ENCODE results near the gene DNM1L.

DNM1L gene

GRCh38 chr12:32679091-32679919, at the start of gene DNM1L:
Gene DNM1L (plus strand): TSS chr12:32679301. CDS start chr12:32679364, 63 bp downstream.
- DNase-seq: peak; percentile 86 to 98 (median 97)
- intact Hi-C loops (cut with DNase I): loop anchor here (2.0 to 10.0 kb wide), 2 partner anchors 75 to 1025 kb away; partner anchors contain the start of genes ETFBKMT and YARS2

GRCh38 chr12:32641287-32641901, 37.7 kb upstream of the DNM1L start:
- intact Hi-C loops (cut with DNase I): no loop called here
- no peak for DNase-seq

DNA sequence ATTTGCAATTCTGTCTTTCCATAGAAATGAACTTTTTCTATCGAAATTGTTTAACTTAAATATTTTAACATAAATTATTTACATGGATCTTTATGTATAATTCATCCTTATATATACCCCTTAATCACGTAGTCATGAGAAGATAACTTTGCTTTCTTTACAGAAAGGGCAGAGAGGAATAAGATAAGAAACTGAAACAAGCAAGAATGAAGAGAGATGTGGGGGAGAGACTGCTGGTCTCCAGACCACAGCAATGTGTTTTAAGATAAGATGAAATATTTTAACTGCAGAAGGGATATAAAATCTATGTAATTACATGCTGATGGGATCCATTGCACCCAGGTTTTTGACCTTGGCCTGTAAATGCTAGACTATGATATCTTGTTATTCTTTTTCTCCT, 34.7 kb upstream of the DNM1L start:
- no peak for DNase-seq
- intact Hi-C loops (cut with DNase I): no loop called here

- no peak for DNase-seq
- intact Hi-C loops (cut with DNase I): no loop called here
Observed at GRCh38 chr12:32647275-32647674, 31.8 kb upstream of the DNM1L start.

DNA sequence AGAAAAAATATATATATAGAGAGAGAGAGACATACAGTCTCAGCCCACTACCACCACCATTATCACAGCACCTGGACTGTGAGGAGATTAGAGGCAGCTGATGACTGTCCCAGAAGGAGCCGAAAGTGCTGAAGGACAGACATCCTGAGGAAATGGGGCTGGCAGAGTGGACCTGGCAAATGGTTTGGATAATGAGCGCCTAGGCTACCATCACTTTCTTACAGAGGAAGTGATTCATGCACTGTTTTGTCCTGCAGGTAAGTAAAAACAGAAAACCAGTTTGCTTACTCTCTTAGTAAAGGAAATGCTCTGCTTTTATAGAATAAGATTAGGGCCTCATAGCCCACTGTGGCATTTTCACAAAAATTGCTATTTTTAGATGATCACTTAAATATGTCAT, 28.6 kb upstream of the DNM1L start:
- no peak for DNase-seq
- intact Hi-C loops (cut with DNase I): no loop called here

DNA sequence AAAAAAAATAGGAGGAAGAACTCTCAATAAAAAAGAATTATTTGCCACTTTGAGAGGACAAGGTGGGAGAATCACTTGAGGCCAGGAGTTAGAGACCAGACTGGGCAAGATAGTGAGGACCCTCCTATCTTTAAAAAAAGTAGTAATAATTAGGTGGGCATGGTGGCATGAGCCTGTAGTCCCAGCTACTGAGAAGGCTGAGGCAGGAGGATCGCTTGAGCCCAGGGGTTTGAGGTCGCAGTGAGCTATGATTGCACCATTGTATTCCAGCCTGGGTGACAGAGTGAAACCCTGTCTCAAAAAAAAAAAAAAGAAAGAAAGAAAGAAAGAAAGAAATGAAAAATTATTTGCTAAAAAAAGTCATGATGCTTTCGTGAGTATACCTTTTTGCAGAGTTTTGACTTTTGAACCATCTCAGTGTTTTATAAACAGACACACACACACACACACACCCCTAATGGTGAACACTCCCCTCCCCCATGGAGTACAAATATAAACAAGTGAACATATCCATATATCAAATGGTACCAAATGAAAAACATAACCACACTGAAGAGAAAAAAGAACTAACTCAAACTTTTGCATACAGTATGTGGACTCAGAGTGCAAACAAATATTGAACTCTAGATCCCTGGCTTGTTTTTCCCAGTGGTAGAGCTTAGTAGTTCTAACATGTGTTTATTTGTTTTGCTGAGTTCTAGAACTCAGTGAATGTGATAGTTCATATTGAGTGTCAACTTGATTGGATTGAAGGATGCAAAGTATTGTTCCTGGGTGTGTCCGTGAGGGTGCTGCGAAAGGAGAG, 27.7 kb upstream of the DNM1L start:
- DNase-seq: no peak
- intact Hi-C loops (cut with DNase I): no loop called here

DNA sequence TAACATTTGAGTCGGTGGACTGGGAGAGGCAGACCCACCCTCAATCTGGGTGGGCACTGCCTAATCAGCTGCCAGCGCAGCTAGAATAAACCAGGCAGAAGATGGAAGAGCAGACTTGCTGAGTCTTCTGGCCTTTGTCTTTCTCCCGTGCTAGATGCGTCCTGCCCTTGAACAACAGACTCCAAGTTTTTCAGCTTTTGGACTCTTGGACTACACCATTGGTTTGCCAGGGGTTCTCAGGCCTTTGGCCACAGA, 27.2 kb upstream of the DNM1L start:
- intact Hi-C loops (cut with DNase I): no loop called here
- no peak for DNase-seq

- DNase-seq: no peak
- intact Hi-C loops (cut with DNase I): loop anchor here (5.0 to 10.0 kb wide), 2 partner anchors 203 to 295 kb away; no protein-coding TSS in a partner anchor
Observed at GRCh38 chr12:32659908-32660440, 19.1 kb upstream of the DNM1L start.

GRCh38 chr12:32661706-32662105, 17.4 kb upstream of the DNM1L start:
- intact Hi-C loops (cut with DNase I): loop anchor here (5.0 to 10.0 kb wide), 2 partner anchors 204 to 297 kb away; no protein-coding TSS in a partner anchor
- DNase-seq: no peak

DNA sequence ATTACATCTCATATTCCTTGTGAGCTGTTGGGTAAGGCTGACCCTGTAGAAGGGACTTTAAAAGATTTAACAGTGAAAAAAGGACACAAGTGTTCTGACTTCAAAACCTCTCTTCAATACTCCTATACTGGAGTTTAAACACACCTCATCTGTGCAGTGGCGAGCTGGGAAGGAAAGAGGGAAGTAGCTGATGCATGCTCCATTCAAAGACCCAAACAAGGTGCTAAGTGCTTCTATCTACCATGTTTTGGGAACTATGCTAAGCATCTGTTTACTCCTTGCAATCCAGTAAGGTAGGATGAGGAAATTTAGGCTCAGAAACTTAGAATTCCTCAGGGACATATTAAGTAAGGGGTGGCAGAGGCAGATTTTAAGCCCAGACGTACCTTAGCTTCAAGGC, 16.4 kb upstream of the DNM1L start:
- intact Hi-C loops (cut with DNase I): loop anchor here (5.0 to 10.0 kb wide), 2 partner anchors 205 to 298 kb away; no protein-coding TSS in a partner anchor
- DNase-seq: no peak

GRCh38 chr12:32666018-32666417, 13.1 kb upstream of the DNM1L start:
- DNase-seq: no peak
- intact Hi-C loops (cut with DNase I): loop anchor here (10.0 kb wide), 1 partner anchor 301 kb away; no protein-coding TSS in a partner anchor

DNA sequence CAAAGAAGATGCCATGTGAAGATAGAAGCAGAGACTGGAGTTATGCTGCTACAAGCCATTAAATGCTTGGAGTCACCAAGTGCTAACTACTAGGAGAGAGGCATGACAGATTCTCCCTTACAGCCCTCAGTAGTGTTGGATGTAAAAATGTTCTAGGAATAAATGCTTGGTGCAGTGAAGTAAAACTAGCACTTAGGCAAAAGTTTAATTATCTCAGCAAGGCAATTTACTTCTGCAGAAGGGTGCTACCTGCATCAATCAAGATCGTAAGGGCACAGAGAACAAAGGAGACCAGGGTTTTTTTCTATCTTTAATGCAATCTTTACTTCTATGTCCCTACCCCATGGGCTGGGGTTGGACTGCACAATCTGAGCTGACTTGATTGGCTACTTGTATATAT, 9.5 kb upstream of the DNM1L start:
- intact Hi-C loops (cut with DNase I): loop anchor here (10.0 kb wide), 1 partner anchor 305 kb away; no protein-coding TSS in a partner anchor
- no peak for DNase-seq

GRCh38 chr12:32671930-32672780, 6.9 kb upstream of the DNM1L start:
- DNase-seq: peak in 27 of 42 donors; percentile 15 to 77 (median 47)
- intact Hi-C loops (cut with DNase I): loop anchor here (10.0 kb wide), 1 partner anchor 1017 kb away; the partner anchor contains the start of gene ETFBKMT

GRCh38 chr12:32679920-32680237, 778 bp downstream of the DNM1L start:
- DNase-seq: no peak
- intact Hi-C loops (cut with DNase I): loop anchor here (2.0 to 10.0 kb wide), 2 partner anchors 75 to 1025 kb away; partner anchors contain the start of genes ETFBKMT and YARS2

DNA sequence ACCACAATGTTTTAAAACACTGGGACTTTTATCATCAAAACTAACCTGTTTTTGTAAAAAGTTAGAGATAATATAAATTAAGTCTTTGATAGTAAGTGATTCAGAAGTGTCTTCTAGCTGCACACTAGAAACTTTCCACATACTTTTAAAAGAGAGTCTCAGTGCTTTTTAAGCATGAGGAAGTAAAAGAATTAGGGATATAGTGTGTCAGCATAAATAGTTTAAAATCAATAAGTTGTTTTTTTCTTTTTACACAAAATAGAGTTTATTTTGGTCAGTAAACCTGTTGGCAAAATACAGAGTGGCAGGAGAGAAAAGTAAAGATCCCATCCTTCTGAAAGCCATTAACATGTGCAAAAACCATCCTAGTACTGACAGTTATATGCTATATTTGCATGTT, 1.7 kb downstream of the DNM1L start:
- no peak for DNase-seq
- intact Hi-C loops (cut with DNase I): no loop called here

GRCh38 chr12:32681272-32681671, 2.2 kb downstream of the DNM1L start:
- intact Hi-C loops (cut with DNase I): no loop called here
- DNase-seq: no peak

DNA sequence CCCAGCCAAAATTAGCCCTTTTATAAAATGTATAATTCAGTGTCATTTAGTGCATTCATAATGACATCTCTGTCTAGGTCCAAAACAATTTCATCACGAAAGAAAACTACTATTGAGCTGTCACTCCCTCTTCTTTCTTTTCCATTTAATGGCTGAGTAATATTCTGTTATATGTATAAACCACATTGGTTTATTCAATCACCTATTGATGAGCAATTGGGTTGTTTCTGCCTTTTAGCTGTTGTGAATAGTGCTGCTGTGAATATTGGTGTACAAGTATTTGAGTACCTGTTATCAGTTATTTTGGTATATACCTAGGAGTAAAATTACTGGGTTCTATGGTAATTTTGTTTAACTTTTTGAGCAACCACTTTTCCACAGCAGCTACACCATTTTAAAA, 7.2 kb downstream of the DNM1L start:
- DNase-seq: no peak
- intact Hi-C loops (cut with DNase I): no loop called here

DNA sequence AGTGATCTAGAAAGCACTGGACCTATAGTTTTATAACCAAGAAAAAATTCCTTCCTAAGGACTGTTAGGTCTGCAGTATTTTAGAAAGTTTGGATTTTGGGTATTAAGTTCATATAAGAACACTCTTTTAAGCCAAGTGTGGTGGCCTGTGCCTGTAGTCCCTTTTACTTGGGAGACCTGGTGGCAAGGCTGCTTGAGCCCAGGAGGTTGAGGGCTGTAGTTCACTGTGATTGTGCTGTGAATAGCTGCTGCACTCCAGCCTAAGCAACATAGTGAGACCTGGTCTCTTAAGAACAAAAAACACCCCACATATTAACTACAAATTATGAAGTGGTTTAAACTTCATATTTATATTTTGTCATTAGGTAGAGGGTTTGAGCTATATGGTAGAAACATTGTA, 9.7 kb downstream of the DNM1L start:
- intact Hi-C loops (cut with DNase I): no loop called here
- DNase-seq: no peak

DNA sequence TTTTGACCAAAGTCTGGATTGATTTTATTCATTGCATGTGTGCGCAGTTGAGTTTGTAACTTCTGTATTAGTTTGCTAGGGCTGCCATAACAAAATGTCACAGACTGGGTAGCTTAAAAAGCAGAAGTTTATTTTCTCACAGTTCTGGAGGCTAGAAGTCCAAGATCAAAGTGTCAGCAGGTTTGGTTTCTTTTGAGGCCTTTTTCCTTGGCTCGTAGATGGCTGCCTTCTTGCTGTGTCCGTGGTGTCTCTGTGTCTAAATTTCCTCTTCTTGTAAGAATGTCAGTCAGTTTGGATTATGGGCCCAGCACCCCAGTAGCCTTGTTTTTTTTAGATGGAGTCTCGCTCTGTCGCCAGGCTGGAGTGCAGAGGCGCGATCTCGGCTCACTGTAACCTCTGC, 11.8 kb downstream of the DNM1L start:
- DNase-seq: no peak
- intact Hi-C loops (cut with DNase I): no loop called here

Data from head of caudate nucleus (tissue), 42 donors.